T-cell (primary cell): ENCODE results near the gene SULF2. TPM values are rescaled to one million over a fixed set of nuclear protein-coding genes. Genes with fewer than 3 reads are reported as not detected.
A peak's percentile ranks its signal among the peaks of the same experiment; 100 is the strongest.

ENCODE experiments used
- ATAC-seq, 4 experiments: fragments of 200-7000 bp in 3 of 4; fragments of 150-1000 bp in 1 of 4; cut with Tn5 transposase; replicated peaks in 1 of 4; 1 replicate in 3 of 4; 2 replicates in 1 of 4; pipeline ENCODE4 v1.10.0; 2021; ENCODE audit warnings: moderate library complexity in 3 of 4, mild to moderate bottlenecking in 2 of 4, moderate number of reproducible peaks in 1 of 4
- CTCF ChIA-PET, 2 donors: fragments of 300-600 bp; sonication (Branson Sonifier 250); formaldehyde crosslinking; loops; one replicate each; lab custom pipeline; 2022; ENCODE audit warnings: antibody characterized with exemption in 2 of 2; lab: Charles Lee
- POLR2A ChIA-PET, 2 donors: fragments of 300-600 bp; sonication (Branson Sonifier 250); formaldehyde crosslinking; loops; one replicate each; lab custom pipeline; 2022; ENCODE audit warnings: antibody characterized with exemption in 2 of 2; lab: Charles Lee
- DNase-seq, 35 experiments: peaks; one replicate each; pipeline versions ENCODE4 v3.0.0 to v3.0.0-alpha.2; 2013 to 2023
- H3K27ac ChIP-seq: one replicate; pipeline ENCODE4 v1.5.1; 2013; ENCODE audit warnings: low read length
- H3K27me3 ChIP-seq, 2 experiments: replicated peaks in 1 of 2; 1 replicate in 1 of 2; 2 replicates in 1 of 2; pipeline versions ENCODE4 v1.6.1 to v1.7.0; 2013; ENCODE audit warnings: low read length in 1 of 2, mixed read lengths in 1 of 2; ENCODE audit not compliant: control insufficient read depth in 2 of 2, insufficient read depth in 2 of 2; ENCODE audit errors: extremely low read depth in 1 of 2
- H3K36me3 ChIP-seq, 2 donors: 1 replicate in 1 of 2; 2 replicates in 1 of 2; pipeline versions ENCODE4 v1.6.1 to v1.7.0; 2013; ENCODE audit warnings: low read length in 1 of 2; ENCODE audit not compliant: control insufficient read depth in 2 of 2, insufficient read depth in 1 of 2; ENCODE audit errors: extremely low read depth in 1 of 2
- H3K4me1 ChIP-seq, 2 experiments: 1 replicate in 1 of 2; 2 replicates in 1 of 2; pipeline versions ENCODE4 v1.6.1 to v1.7.0; 2013; ENCODE audit warnings: low read length in 2 of 2, mixed read lengths in 1 of 2; ENCODE audit not compliant: insufficient read depth in 2 of 2, control insufficient read depth in 1 of 2; ENCODE audit errors: extremely low read depth in 1 of 2
- H3K4me3 ChIP-seq, 2 donors: 1 replicate in 1 of 2; 2 replicates in 1 of 2; pipeline versions ENCODE4 v1.5.1 to v1.7.0; 2013; ENCODE audit warnings: mild to moderate bottlenecking in 2 of 2, low read length in 1 of 2, moderate library complexity in 1 of 2; ENCODE audit not compliant: control insufficient read depth in 1 of 2; ENCODE audit errors: extremely low read depth in 1 of 2
- H3K9me3 ChIP-seq: 2 replicates; pipeline ENCODE4 v1.7.0; 2013
- H3K27ac Mint-ChIP-seq, 2 donors: one replicate each; pipeline ENCODE4 v1.8.0; 2020 to 2021; ENCODE audit warnings: mild to moderate bottlenecking in 2 of 2, mixed read lengths in 2 of 2
- H3K27me3 Mint-ChIP-seq, 2 donors: one replicate each; pipeline ENCODE4 v1.8.0; 2021 to 2022; ENCODE audit warnings: mixed read lengths in 2 of 2
- H3K36me3 Mint-ChIP-seq: one replicate; pipeline ENCODE4 v1.8.0; 2021; ENCODE audit warnings: mixed read lengths
- H3K4me1 Mint-ChIP-seq, 3 donors: one replicate each; pipeline ENCODE4 v1.8.0; 2020 to 2022; ENCODE audit warnings: mixed read lengths in 3 of 3, mild to moderate bottlenecking in 1 of 3
- H3K4me3 Mint-ChIP-seq, 3 donors: one replicate each; pipeline ENCODE4 v1.8.0; 2020 to 2022; ENCODE audit warnings: mild to moderate bottlenecking in 3 of 3, mixed read lengths in 3 of 3, moderate library complexity in 3 of 3
- H3K9me3 Mint-ChIP-seq, 3 donors: one replicate each; pipeline ENCODE4 v1.8.0; 2020 to 2022; ENCODE audit warnings: mixed read lengths in 3 of 3
- WGBS: methylation state at CpG from one replicate; pipeline ENCODE4 v1.1.5; 2013; ENCODE audit warnings: missing lambda C conversion rate; ENCODE audit not compliant: insufficient coverage; 5-methylcytosine and 5-hydroxymethylcytosine counted together
- total RNA-seq, 35 experiments: library from RNA in 6 of 35; stranded (reverse) in 6 of 35; fragments of 120-200 nt in 1 of 35; gene quantifications; one replicate each; pipeline versions ENCODE4 v1.2.1 to v1.2.4 and lab custom pipeline; 2013 to 2026

The SULF2 gene
- total RNA-seq, 5 donors from 2014 or later (not counting 1 experiment from before 2014, with no cell fraction given) = 0.76 to 1.7 (median 1.3) TPM

DNA sequence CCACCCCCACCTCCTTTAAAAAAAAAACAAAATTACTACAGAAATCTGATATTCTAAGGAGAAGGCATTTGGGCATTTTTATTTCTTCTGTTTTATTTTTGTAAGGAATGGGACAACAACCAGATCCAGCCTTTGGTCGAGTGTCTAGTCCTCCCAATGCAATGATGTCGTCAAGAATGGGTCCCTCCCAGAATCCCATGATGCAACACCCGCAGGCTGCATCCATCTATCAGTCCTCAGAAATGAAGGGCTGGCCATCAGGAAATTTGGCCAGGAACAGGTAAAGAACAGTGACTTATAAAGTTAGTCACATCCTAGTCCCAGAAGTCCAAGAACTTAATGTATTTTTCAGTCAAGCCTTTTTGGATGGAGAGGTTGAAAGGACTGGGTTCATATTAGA lies 133.0 kb downstream of the SULF2 start:
- H3K27me3 Mint-ChIP-seq = no peaks in the 10 kb centered on the region
- no peak for ATAC-seq
- WGBS = 100% methylated on average over 2 of the region's 3 CpGs

DNA sequence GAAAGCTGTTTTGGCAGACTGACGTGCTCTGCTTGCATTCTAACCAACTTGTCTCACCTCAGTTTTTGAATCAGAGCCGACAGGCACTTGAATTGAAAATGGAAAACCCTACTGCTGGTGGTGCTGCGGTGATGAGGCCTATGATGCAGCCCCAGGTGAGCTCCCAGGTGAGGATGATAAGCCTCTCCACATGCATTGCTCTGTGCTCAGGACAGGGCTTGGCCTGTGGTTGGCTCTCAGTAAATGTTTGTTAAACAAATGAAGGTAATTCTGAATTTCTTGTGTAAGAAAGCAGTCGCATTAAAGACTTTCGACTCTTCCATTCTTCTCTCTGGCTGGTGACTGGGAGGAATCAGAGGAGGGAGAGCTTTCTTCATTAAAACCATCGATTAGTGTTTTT lies 136.3 kb downstream of the SULF2 start:
- Mint-ChIP-seq H3K27ac (no peak overlapping the region), H3K4me1 (peaks cover 0 to 5% (median 0%) of the 10 kb centered on the region in 3 donors), H3K9me3 (no peaks in the 10 kb centered on the region), H3K27me3 (no peaks in the 10 kb centered on the region), H3K36me3 (peaks cover 57% of the 10 kb centered on the region), H3K4me3 (no peak overlapping the region)
- DNase-seq (no peak), ATAC-seq (no peak)
- 100% methylated on average over 2 of the region's 6 CpGs for WGBS
- Histone ChIP-seq H3K36me3 (peaks cover 16 to 81% of the 10 kb centered on the region in 2 donors), H3K9me3 (no peaks in the 10 kb centered on the region), H3K4me3 (no peak overlapping the region), H3K27ac (no peak overlapping the region), H3K27me3 (no peaks in the 10 kb centered on the region), H3K4me1 (no peaks in the 10 kb centered on the region)
- ChIA-PET POLR2A (no interaction called here), CTCF (interaction anchor here (0.5 to 0.6 kb wide), 3 partner anchors 41 to 379 kb away, joined by 5 to 6 read pairs (median 5); no protein-coding TSS in a partner anchor)

More for the DNA sequence above, 133.0 kb downstream of the SULF2 start:
- ChIA-PET POLR2A (no interaction called here), CTCF (interaction anchor here in 1 of 2 donors (0.6 kb wide), 1 partner anchor 379 kb away, joined by 3 read pairs; no protein-coding TSS in a partner anchor)
- H3K4me3 Mint-ChIP-seq = no peak overlapping the region
- no peaks in the 10 kb centered on the region for H3K9me3 Mint-ChIP-seq
- no peak overlapping the region for H3K27ac ChIP-seq
- H3K36me3 ChIP-seq = peaks cover 16 to 72% of the 10 kb centered on the region in 2 donors
- H3K4me1 ChIP-seq = no peaks in the 10 kb centered on the region
- no peak overlapping the region for H3K4me3 ChIP-seq
- peaks cover 51% of the 10 kb centered on the region for H3K36me3 Mint-ChIP-seq
- H3K27ac Mint-ChIP-seq = no peak overlapping the region
- no peaks in the 10 kb centered on the region for H3K27me3 ChIP-seq
- H3K9me3 ChIP-seq = no peaks in the 10 kb centered on the region
- H3K4me1 Mint-ChIP-seq = no peaks in the 10 kb centered on the region
- DNase-seq = no peak

DNA sequence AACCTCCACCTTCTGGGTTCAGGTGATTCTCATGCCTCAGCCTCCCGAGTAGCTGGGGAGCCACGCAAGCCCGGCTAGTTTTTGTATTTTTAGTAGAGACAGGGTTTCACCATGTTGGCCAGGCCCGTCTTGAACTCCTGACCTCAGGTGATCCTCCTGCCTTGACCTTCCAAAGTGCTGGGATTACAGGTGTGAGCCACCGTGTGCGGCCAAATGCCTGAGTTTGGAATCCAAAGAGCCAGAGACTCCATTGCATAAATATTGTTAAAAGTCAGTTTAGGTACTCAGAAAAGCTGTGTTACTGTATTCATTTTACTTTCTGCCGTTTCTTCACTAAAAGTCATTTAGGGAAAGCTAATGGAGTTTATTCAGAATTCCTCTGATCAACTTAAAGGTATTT lies 137.3 kb downstream of the SULF2 start:
- no peak overlapping the region for H3K4me3 ChIP-seq
- no peaks in the 10 kb centered on the region for H3K27me3 Mint-ChIP-seq
- peaks cover 60% of the 10 kb centered on the region for H3K36me3 Mint-ChIP-seq
- ATAC-seq = no peak
- no peaks in the 10 kb centered on the region for H3K9me3 Mint-ChIP-seq
- H3K4me1 Mint-ChIP-seq = peaks cover 0 to 5% (median 0%) of the 10 kb centered on the region in 3 donors
- no peaks in the 10 kb centered on the region for H3K27me3 ChIP-seq
- no peak overlapping the region for H3K27ac Mint-ChIP-seq
- H3K27ac ChIP-seq = no peak overlapping the region
- no peak for DNase-seq
- WGBS = 95% methylated on average over 4 of the region's 7 CpGs
- peaks cover 16 to 82% of the 10 kb centered on the region in 2 donors for H3K36me3 ChIP-seq
- ChIA-PET POLR2A (interaction anchor here in 1 of 2 donors (0.7 kb wide), 1 partner anchor 27 kb away, joined by 3 read pairs; no protein-coding TSS in a partner anchor), CTCF (interaction anchor here in 1 of 2 donors (0.7 kb wide), 1 partner anchor 375 kb away, joined by 7 read pairs; no protein-coding TSS in a partner anchor)
- H3K9me3 ChIP-seq = no peaks in the 10 kb centered on the region
- H3K4me3 Mint-ChIP-seq = no peak overlapping the region
- H3K4me1 ChIP-seq = no peaks in the 10 kb centered on the region

DNA sequence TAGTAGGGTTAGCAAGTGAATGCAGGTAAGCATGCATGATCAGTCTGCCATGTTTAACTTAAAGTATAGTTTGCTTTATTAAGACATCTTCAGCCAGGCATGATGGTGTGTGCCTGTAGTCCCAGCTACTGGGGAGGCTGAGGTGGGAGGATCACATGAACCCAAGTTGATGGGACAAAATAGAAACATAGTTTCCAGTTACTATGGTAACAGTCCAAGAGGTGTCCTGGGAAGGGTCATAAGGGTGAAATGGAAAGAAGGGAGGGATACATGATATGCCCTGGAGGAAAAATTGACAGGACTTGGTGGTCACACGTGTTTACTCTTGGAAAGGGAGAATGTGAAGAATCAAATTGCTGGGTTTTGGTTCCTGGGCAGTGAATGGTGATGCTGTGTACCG lies 139.6 kb downstream of the SULF2 start:
- no peak overlapping the region for H3K4me3 Mint-ChIP-seq
- 100% methylated on average over 1 of the region's 2 CpGs for WGBS
- no peaks in the 10 kb centered on the region for H3K9me3 ChIP-seq
- no peaks in the 10 kb centered on the region for H3K27me3 ChIP-seq
- peaks cover 0 to 79% of the 10 kb centered on the region in 2 donors for H3K36me3 ChIP-seq
- H3K4me1 Mint-ChIP-seq = peaks cover 0 to 5% (median 0%) of the 10 kb centered on the region in 3 donors
- no peaks in the 10 kb centered on the region for H3K9me3 Mint-ChIP-seq
- peak overlapping the region in 1 of 2 donors; percentile 70 for H3K27ac Mint-ChIP-seq
- ChIA-PET CTCF (no interaction called here), POLR2A (no interaction called here)
- H3K27me3 Mint-ChIP-seq = no peaks in the 10 kb centered on the region
- no peaks in the 10 kb centered on the region for H3K4me1 ChIP-seq
- ATAC-seq = no peak
- H3K36me3 Mint-ChIP-seq = peaks cover 62% of the 10 kb centered on the region
- H3K4me3 ChIP-seq = no peak overlapping the region
- no peak for DNase-seq
- no peak overlapping the region for H3K27ac ChIP-seq

DNA sequence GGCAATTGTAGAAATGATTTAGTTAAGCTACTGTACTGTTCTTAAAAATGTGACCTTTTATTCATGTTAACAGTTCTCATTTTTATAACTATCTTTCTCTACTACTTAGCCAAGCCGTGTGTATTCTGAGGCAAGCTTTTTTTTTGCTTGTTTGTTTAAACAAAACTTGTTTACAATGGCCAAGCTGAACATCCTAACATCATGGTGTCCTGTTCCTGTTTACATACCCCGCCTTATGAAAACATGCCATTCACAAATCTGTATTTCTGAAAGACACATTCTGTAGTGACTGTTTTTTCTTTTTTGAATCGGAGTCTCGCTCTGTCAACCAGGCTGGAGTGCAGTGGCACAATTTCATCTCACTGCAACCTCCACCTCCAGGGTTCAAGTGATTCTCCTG lies 142.7 kb downstream of the SULF2 start:
- peaks cover 0 to 5% (median 0%) of the 10 kb centered on the region in 3 donors for H3K4me1 Mint-ChIP-seq
- peaks cover 5 to 81% of the 10 kb centered on the region in 2 donors for H3K36me3 ChIP-seq
- H3K9me3 Mint-ChIP-seq = no peaks in the 10 kb centered on the region
- no peak overlapping the region for H3K4me3 ChIP-seq
- H3K4me1 ChIP-seq = no peaks in the 10 kb centered on the region
- no peak overlapping the region for H3K27ac ChIP-seq
- no peak overlapping the region for H3K4me3 Mint-ChIP-seq
- DNase-seq (no peak), ATAC-seq (no peak)
- ChIA-PET CTCF (no interaction called here), POLR2A (no interaction called here)
- H3K27me3 ChIP-seq = no peaks in the 10 kb centered on the region
- peaks cover 64% of the 10 kb centered on the region for H3K36me3 Mint-ChIP-seq
- H3K9me3 ChIP-seq = no peaks in the 10 kb centered on the region
- 100% methylated on average over 2 of the region's 4 CpGs for WGBS
- H3K27me3 Mint-ChIP-seq = no peaks in the 10 kb centered on the region
- H3K27ac Mint-ChIP-seq = no peak overlapping the region

DNA sequence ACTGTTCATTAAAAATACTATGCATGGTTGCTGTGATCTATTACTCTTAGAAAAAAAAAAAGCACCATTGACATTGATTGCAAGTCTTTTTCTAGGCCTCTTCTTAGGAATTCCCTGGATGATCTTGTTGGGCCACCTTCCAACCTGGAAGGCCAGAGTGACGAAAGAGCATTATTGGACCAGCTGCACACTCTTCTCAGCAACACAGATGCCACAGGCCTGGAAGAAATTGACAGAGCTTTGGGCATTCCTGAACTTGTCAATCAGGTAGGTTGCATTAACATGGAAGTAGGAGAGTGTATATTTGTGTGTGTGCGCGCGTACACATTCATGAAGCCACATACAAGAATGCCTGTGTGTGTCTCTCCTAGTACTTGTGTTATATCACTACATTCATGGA lies 143.2 kb downstream of the SULF2 start:
- Mint-ChIP-seq H3K27me3 (no peaks in the 10 kb centered on the region), H3K36me3 (peaks cover 69% of the 10 kb centered on the region), H3K9me3 (no peaks in the 10 kb centered on the region), H3K4me3 (no peak overlapping the region), H3K4me1 (peaks cover 0 to 5% (median 0%) of the 10 kb centered on the region in 3 donors), H3K27ac (no peak overlapping the region)
- WGBS = no CpG with 5 or more reads among the region's 4 CpGs
- Histone ChIP-seq H3K4me3 (no peak overlapping the region), H3K4me1 (no peaks in the 10 kb centered on the region), H3K36me3 (peaks cover 5 to 80% of the 10 kb centered on the region in 2 donors), H3K27ac (no peak overlapping the region), H3K27me3 (no peaks in the 10 kb centered on the region), H3K9me3 (no peaks in the 10 kb centered on the region)
- ChIA-PET CTCF (no interaction called here), POLR2A (no interaction called here)
- ATAC-seq (no peak), DNase-seq (no peak)
